Effector CD8-positive, alpha-beta T cell (primary cell): ENCODE measurements around the gene GNL2.

ENCODE experiments used
- DNase-seq: peaks from one replicate; lab custom pipeline; 2025; lab: John Stamatoyannopoulos, UW
- total RNA-seq, 4 experiments: gene quantifications; one replicate each; lab custom pipeline; 2026; lab: John Stamatoyannopoulos, UW

Gene GNL2
- 59.7 to 155 (median 70.7) reads per million in 4 experiments for total RNA-seq

DNA sequence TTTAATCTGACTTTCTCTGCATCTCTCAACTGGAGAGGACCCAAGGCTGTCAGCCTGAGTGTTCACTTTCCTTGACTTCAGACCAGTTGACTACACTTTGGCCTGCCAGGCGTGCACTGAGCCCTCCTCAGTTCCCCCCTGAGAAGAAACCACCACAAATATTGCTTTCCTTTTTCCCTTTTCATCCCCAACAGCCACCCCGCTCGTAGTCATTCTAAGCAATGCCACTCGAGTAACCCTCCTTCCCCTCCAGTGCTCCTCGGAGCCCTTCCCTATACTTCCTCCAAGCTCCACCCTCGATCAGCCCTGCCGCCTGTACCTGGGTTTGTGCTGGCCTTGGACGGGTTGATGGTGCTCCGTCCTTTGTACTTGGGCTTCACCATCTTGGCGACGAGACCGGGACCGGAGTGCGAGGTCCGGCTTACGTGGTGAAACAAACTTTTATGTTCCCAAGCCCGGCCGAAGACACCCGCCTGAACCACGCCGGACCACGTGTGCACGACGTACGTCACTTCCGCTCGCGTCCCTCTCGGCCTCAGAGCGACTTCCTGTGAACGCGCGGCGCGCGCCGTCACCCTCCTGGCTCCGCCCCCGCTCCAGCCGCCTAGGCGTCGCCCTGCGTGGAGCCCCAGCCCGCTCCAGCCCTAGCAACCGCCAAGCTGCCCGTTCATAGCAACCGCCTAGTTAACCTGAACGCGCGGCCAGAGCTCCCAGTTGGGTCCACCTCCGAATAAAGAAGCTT is at the start of gene GNL2:
Gene GNL2, minus strand, starts transcription at position 498 of the 742 bp plus-strand sequence. Its CDS starts 115 bp downstream, at position 383.
- peak; percentile 90 for DNase-seq

DNA sequence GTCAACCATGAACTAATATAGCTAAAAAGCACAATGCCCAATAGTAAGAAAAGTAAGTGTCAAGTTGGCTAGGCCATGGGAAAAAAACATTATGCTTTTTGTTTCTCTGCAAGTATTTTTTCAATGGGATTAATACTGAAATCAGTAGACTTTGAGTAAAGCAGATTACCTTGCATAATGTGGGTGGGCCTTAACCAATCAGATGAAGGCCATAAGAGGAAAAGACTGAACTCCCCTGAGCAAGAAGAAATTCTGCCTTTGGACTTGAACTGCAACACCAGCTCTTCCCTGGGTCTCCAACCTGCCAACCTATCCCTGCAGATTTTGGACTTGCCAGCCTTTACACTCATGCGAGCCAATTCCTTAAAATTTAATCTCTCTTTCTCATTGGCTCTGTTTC is 45.3 kb upstream of the GNL2 start:
- no peak for DNase-seq

DNA sequence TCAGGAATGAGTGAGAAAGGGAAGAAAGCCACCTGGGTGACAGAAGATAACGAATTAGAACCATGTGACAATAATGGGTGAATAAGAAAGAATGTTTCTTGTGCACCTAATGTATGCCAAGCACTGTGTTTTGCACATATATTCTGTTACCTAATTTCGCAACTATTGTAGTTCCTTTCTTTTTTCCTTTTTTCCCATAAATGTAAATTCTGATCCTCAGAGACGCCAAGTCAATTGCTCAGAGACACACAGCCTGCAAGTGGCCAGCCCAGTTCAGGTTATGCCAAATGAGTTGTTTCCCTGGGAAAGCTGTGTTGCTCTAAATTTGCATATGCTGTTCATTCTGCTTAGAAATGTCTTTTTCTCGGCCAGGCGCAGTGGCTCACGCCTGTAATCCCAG is 40.7 kb upstream of the GNL2 start:
- DNase-seq: no peak

- DNase-seq: no peak
These were observed 39.5 kb upstream of the GNL2 start for GRCh38 chr1:37634992-37635902.

GRCh38 chr1:37634244-37634991 is 38.7 kb upstream of the GNL2 start, which contains the start of gene RSPO1:
TSS of gene RSPO1 (minus strand) at chr1:37634892. CDS start at chr1:37629661, 5,231 bp downstream.
- no peak for DNase-seq

DNA sequence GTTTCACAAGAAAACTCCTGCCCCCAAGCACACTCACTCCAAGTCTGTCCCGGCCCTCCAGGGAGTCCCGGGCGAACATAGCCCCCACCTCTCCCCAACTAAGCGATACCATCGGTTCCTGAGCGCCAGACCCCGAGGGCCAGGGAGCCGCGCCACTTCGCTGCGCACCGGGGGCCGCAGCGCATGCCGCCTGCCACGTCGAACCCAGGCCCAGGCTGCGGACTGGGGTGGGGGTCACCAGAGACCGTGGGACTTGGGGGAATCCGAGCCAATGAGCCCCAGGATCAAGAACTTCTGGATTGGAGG is 38.2 kb upstream of the GNL2 start:
- DNase-seq: no peak

DNA sequence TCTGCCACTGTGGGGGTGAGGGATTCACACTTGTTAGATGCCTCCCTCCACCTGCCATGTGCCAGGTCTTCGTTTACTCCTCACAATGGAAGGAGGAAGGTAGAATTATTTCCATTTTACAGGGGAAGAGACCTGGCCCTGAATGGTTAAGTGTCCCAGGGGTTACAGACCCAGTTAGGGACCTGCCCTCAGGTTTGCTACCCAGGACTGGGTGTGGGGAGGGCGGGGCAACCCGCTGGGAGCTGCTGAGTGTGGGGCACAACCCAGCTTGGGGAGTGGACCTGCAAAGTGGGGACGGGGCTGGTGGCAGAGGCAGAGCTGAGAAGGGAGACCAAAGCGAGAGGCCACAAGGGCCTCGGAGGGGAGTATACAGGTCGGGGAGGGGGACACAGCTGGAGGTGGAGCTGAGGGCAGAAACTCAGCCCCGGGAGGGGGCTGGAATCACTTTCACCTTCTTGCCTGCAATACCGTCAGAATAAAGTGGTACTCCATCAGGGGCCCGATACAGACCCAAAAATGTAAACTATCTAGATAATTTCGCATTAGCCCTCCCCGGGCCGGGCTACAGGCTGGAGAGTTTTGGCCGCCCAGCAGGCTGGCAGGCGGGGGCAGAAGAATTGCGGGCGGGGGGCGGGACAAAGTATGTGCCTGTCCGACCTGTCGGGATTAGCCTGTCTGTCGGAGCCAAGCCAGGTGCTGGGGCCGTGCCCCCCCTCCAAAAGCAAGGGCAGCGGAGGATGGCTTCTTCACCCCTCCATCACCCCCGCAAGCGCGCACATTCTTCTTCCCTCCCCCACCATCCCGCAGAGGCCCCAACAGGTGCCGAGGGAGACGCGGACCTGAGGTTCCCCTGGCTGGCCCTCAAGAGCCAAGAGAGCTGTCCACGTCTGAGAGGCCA is 37.6 kb upstream of the GNL2 start:
- DNase-seq: no peak

DNA sequence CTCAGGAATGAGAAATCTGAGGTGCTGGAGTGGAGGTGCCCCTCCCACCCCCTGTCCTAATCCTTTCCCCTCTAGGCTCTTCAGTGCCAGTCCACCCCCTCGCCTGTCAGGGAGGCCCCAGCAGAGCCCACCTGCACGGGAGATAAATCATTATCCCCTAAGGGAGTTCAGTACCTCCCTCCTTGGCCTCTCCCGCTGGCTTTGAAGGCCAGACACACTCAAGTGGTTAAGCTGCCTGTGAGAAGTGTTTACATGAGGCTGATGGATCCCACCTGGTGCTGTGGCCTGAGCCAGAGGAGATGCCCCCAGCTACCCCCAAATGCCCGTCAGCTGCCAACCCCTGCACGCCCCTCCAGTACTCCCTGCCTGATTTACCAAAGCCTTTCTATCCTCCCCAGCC is 35.3 kb upstream of the GNL2 start:
- no peak for DNase-seq

- DNase-seq: no peak
These were observed 34.8 kb upstream of the GNL2 start for GRCh38 chr1:37630426-37631028.

DNA sequence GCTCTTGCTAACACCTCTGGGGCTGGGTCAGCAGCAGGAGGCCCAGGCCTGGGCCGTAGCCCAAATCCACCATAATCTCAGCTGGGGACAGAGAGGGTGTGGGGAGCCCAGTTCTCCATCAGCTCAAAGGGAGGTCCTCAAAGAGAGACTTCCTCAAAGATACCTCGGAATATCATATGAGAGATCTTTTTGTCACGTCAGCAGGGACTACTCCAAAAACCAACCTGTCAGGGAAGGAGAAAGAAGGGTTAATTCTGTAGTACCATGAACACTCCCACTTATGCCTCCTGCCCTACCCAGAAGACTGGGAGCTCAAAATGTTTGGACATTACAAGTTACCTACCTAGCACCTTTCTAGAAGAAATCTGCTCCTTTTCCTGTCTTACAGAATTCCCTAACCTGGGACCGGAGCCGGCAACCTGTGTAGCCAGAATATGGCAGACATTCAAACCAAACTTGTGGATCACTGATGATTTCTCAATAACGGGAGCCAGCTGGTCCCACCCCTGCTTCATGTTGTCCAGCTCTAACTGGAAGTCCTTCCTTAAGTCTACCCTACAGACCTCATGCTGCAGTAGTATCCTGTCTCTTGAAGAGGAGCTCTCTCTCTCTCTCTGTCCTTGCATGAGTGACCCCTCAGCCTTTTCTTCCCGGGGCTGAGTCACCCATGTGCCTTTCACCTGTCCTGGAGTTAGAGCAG is 34.1 kb upstream of the GNL2 start:
- no peak for DNase-seq

DNA sequence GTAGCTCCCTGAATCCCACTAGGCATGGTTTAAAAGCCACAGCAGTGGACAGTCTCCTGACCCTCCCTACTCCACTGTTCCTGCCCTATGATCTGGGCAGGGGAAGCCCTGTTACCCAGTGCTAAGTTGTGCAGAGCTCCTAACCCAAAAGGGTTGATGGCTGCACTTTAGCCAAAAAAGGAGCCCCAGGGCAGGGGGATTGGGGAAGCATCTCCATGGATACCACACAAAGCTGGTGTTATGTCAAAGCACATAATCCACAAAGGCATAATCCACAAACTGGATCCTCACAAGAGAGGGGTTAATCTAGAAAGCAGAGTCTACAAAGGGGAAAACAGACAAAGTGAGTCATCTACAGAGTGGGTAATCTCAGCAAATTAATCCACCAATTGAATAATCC is 33.3 kb upstream of the GNL2 start:
- no peak for DNase-seq

- no peak for DNase-seq
These were observed 32.4 kb upstream of the GNL2 start for GRCh38 chr1:37628026-37628556.

DNA sequence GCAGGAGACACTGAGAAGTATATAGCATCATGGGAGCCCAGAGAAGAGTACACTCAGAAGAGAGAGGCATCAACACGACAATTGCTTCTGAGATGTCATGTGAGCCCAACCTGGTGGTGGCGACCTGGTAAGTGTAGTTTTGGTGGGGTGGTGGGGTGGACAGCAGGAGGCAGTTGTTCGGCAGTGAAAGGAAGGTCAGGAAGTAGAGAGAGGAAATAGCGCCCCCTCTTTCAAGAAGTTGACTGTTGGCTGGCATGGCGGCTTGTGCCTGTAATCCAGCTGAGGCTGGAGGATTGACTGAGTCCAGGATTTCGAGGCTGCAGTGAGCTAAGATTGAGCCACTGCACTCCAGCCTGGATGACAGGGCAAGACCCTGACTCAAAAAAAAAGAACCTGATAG is 26.4 kb upstream of the GNL2 start:
- DNase-seq: no peak

- no peak for DNase-seq
These were observed 25.7 kb upstream of the GNL2 start for GRCh38 chr1:37621326-37621870.

DNA sequence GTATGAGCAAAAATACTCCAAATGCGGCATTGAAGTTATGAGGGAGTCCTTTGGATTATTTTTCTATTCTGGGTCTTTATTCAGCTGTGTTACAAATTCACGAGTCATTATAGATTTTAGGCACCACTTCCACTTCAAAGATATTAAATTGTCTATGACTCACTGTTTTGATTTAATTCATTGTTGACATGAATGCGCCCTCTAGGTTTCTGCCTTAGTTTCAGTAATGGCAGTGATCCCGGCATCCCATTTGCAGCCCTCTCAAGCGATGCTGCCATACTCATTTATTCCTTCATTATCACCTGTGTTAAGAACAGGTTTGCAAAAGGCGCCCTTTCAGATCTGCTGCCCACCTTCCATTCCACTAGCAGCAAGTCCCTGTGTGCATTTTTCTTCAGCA is 25.0 kb upstream of the GNL2 start:
- DNase-seq: no peak

- DNase-seq: no peak
These were observed 20.6 kb upstream of the GNL2 start for GRCh38 chr1:37616330-37616729.

- DNase-seq: no peak
These were observed 18.4 kb upstream of the GNL2 start for GRCh38 chr1:37614105-37614504.

DNA sequence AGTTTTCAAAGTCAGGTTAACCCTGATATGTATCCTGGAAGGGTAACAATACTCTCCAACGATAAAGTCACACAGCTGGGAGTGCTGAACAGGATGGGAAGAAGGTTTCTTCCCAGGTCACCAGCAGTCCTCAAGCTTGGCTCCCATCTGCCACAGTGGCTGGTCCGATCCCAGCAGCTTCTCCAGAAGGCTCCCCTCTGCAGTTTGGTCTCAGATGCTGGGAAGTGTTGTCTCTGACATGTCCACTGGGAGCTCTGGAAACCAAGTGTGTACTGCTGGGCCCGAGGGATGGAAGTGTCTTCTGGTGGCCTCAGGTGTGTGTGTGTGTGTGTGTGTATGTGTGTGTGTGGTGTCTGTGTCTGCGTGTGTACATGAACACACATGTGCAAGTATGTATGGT is 16.4 kb upstream of the GNL2 start:
- no peak for DNase-seq

DNA sequence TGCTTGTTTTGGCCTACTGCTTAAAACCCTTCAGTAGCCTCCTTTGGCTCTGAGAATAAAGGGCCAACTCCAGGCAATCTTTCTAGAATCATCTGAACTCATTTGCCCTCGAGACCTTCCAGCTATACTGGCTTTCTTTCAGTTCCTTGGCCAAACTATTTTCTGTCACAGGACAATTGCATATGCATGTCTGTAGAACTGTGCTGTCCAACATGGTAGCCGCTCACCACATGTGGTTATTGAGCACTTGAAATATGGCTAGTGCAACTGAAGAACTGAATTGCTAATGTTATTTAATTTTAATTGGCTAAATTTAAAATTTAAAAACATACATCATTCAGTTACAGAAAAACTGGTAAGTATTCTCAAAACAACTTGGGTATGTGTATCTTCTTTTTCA is 14.3 kb upstream of the GNL2 start:
- DNase-seq: no peak

GRCh38 chr1:37609002-37609401 is 13.3 kb upstream of the GNL2 start:
- no peak for DNase-seq
